ENCODE data around the gene ZSCAN10. TPM values are rescaled to one million over a fixed set of nuclear protein-coding genes. Genes with fewer than 3 reads are reported as not detected.

Gene ZSCAN10
- total RNA-seq, result 0.33 and 0.34 TPM in 2 replicates
- long read RNA-seq, result 0 reads

GRCh38 chr16:3098459-3099394, at the start of gene ZSCAN10:
ZSCAN10 (minus strand) TSS chr16:3099294; CDS start chr16:3092937, 6,357 bp downstream.
- H3K4me3 Mint-ChIP-seq (ENCODE audit: low read depth), result peak within 1 kb of the TSS; percentile 62
- TF ChIP-seq, protein P1, sequence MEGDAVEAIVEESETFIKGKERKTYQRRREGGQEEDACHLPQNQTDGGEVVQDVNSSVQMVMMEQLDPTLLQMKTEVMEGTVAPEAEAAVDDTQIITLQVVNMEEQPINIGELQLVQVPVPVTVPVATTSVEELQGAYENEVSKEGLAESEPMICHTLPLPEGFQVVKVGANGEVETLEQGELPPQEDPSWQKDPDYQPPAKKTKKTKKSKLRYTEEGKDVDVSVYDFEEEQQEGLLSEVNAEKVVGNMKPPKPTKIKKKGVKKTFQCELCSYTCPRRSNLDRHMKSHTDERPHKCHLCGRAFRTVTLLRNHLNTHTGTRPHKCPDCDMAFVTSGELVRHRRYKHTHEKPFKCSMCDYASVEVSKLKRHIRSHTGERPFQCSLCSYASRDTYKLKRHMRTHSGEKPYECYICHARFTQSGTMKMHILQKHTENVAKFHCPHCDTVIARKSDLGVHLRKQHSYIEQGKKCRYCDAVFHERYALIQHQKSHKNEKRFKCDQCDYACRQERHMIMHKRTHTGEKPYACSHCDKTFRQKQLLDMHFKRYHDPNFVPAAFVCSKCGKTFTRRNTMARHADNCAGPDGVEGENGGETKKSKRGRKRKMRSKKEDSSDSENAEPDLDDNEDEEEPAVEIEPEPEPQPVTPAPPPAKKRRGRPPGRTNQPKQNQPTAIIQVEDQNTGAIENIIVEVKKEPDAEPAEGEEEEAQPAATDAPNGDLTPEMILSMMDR (IDR thresholded peaks at IDR 0.05; ENCODE audit: unreplicated experiment), result no peak
- no peak for DNase-seq (ENCODE audit: low spot score, unreplicated experiment)
- H3K27ac Mint-ChIP-seq, result no peak within 1 kb of the TSS
- peaks cover 1% of the 10 kb centered on the region for H3K4me1 Mint-ChIP-seq (ENCODE audit: low read depth)
- H3K27me3 Mint-ChIP-seq, result peaks cover 50% of the 10 kb centered on the region
- no peaks in the 10 kb centered on the region for H3K36me3 Mint-ChIP-seq (ENCODE audit: insufficient read depth)
- no peaks in the 10 kb centered on the region for H3K9me3 Mint-ChIP-seq (ENCODE audit: low read depth)

DNA sequence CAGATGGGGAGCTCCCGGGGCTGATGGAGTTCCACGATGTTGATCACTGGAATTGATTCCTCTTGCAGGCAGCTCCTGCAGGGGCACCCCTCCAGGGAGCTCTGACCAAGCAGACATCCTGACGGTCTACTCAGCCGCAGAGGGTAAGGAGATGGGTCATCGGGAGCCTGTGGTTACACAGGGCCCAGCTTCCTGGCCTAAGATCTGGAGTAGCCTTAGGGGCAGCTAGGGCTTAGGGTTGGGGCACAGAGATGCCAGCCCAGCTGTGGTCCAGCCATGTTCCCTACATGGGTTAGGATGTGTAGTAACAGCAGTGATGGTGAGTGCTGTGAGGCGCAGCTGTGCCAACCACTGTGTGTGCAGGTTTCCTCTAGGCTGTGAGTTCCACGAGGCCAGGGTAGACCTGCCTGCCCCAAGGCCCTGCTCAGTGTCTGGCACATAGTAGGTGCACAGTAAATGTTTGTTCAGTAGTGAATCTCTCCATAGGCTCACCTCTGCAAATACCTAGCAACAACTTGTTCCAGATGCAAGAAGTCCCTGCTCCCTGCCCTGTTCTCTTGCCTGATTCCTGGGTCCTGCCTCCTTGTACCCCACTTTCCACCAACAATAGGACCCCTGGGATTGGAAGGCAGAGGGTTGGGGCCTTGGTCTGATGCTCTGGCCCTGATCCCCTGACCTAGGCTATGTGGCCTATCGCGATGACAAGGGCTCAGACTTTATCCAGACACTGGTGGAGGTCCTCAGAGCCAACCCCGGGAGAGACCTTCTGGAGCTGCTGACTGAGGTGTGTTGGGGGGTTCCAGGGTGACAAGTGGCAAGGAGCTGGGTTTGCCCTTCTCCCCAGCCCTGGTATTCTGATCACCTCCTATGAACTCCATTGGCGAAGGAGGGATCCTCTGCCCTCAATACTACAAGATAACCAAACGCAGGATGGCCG, 49.4 kb upstream of the ZSCAN10 start:
- H3K27ac Mint-ChIP-seq, result no peak overlapping the region

DNA sequence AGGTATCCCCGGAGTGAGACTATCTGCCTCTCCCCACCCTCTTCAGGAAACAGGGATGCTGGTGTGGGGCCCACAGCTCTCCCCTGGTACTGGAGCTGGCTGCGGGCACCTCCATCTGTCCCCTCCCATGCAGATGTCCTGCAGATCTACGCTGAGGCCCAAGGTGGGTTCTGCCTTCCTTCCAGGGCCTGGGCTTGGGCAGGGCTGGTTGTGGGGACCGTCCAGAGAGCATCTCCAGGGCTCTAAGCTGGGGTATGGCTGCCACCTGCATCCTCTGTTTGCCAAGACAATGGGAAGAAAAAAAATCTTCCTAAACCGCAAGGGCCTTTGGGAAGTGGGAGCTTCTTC, 48.6 kb upstream of the ZSCAN10 start:
- H3K4me3 Mint-ChIP-seq (ENCODE audit: low read depth), result no peak overlapping the region
- no peaks in the 10 kb centered on the region for H3K9me3 Mint-ChIP-seq (ENCODE audit: low read depth)
- no peaks in the 10 kb centered on the region for H3K36me3 Mint-ChIP-seq (ENCODE audit: insufficient read depth)
- peaks cover 21% of the 10 kb centered on the region for H3K27me3 Mint-ChIP-seq
- DNase-seq (ENCODE audit: low spot score, unreplicated experiment), result no peak
- peaks cover 3% of the 10 kb centered on the region for H3K4me1 Mint-ChIP-seq (ENCODE audit: low read depth)
- TF ChIP-seq, protein P1 (IDR thresholded peaks at IDR 0.05; ENCODE audit: unreplicated experiment), result no peak
- H3K27ac Mint-ChIP-seq, result no peak overlapping the region

More for the DNA sequence above, 49.4 kb upstream of the ZSCAN10 start:
- peaks cover 23% of the 10 kb centered on the region for H3K27me3 Mint-ChIP-seq
- no peak for DNase-seq (ENCODE audit: low spot score, unreplicated experiment)
- H3K4me3 Mint-ChIP-seq (ENCODE audit: low read depth), result peak overlapping the region; percentile 87
- H3K4me1 Mint-ChIP-seq (ENCODE audit: low read depth), result peaks cover 3% of the 10 kb centered on the region
- no peaks in the 10 kb centered on the region for H3K9me3 Mint-ChIP-seq (ENCODE audit: low read depth)
- H3K36me3 Mint-ChIP-seq (ENCODE audit: insufficient read depth), result no peaks in the 10 kb centered on the region
- TF ChIP-seq, protein P1 (IDR thresholded peaks at IDR 0.05; ENCODE audit: unreplicated experiment), result no peak

- Mint-ChIP-seq H3K4me3 (ENCODE audit: low read depth) (no peak overlapping the region), H3K27ac (no peak overlapping the region), H3K27me3 (peaks cover 16% of the 10 kb centered on the region), H3K9me3 (ENCODE audit: low read depth) (no peaks in the 10 kb centered on the region), H3K4me1 (ENCODE audit: low read depth) (peaks cover 3% of the 10 kb centered on the region), H3K36me3 (ENCODE audit: insufficient read depth) (peaks cover 4% of the 10 kb centered on the region)
- no peak for DNase-seq (ENCODE audit: low spot score, unreplicated experiment)
- TF ChIP-seq, protein P1 (IDR thresholded peaks at IDR 0.05; ENCODE audit: unreplicated experiment), result no peak
Measured at GRCh38 chr16:3147046-3147756, 48.1 kb upstream of the ZSCAN10 start.
